ENCODE results near the gene PIEZO2.

DNA sequence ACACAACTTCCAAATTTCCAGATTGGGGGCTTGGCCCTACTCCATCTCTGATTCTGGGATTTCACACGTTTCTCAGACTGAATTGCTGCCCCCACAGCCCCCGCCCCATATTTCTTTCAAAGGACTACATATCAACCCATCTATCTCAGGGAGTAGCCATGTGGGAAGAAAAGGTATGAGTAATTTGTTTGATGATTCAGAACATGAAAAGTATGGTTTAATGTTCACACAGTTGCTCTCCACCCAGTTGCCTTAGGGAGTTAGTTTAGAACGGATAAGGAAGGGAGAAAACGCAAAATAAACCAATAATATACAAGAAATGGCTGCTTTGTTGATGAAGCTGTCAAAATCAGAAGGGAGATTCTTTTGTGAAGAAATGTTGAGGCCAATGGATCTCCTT, 145.1 kb downstream of the PIEZO2 start:
- TF ChIP-seq, protein P1, sequence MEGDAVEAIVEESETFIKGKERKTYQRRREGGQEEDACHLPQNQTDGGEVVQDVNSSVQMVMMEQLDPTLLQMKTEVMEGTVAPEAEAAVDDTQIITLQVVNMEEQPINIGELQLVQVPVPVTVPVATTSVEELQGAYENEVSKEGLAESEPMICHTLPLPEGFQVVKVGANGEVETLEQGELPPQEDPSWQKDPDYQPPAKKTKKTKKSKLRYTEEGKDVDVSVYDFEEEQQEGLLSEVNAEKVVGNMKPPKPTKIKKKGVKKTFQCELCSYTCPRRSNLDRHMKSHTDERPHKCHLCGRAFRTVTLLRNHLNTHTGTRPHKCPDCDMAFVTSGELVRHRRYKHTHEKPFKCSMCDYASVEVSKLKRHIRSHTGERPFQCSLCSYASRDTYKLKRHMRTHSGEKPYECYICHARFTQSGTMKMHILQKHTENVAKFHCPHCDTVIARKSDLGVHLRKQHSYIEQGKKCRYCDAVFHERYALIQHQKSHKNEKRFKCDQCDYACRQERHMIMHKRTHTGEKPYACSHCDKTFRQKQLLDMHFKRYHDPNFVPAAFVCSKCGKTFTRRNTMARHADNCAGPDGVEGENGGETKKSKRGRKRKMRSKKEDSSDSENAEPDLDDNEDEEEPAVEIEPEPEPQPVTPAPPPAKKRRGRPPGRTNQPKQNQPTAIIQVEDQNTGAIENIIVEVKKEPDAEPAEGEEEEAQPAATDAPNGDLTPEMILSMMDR (IDR thresholded peaks at IDR 0.05), result no peak
- TF ChIP-seq POLR2A (IDR thresholded peaks at IDR 0.05) (no peak), EP300 (IDR thresholded peaks at IDR 0.05) (no peak), POLR2AphosphoS5 (IDR thresholded peaks at IDR 0.05) (no peak)
